Uterus (tissue), 4 donors: Measurements from ENCODE around the gene PPP2R2B. TPM values are rescaled to one million over a fixed set of nuclear protein-coding genes. Genes with fewer than 3 reads are reported as not detected.

Experiments
- DNase-seq, 2 donors: peaks; one replicate each; pipeline ENCODE4 v3.0.0-alpha.2; 2019 to 2020
- H3K27ac ChIP-seq, 2 donors: fragments of 200-600 bp; sonication (generic); 1 replicate in 1 of 2; 2 replicates in 1 of 2; pipeline ENCODE4 v1.5.1; 2016 to 2018
- H3K27me3 ChIP-seq, 2 donors: fragments of 200-600 bp; sonication (generic); one replicate each; pipeline ENCODE4 v1.5.1; 2018 to 2019; ENCODE audit warnings: control low read depth in 1 of 2
- H3K36me3 ChIP-seq, 2 donors: fragments of 200-600 bp; sonication (generic); one replicate each; pipeline ENCODE4 v1.5.1; 2019; ENCODE audit warnings: control low read depth in 1 of 2
- H3K4me1 ChIP-seq, 2 donors: fragments of 200-600 bp; sonication (generic); one replicate each; pipeline ENCODE4 v1.5.1; 2018 to 2019; ENCODE audit warnings: control low read depth in 1 of 2
- H3K4me3 ChIP-seq, 2 donors: fragments of 200-600 bp; sonication (generic); 1 replicate in 1 of 2; 2 replicates in 1 of 2; pipeline ENCODE4 v1.5.1; 2018 to 2019; ENCODE audit warnings: mild to moderate bottlenecking in 1 of 2
- H3K9me3 ChIP-seq, 2 donors: fragments of 200-600 bp; sonication (generic); one replicate each; pipeline ENCODE4 v1.5.1; 2019; ENCODE audit warnings: control low read depth in 1 of 2
- POLR2A ChIP-seq, 2 donors: fragments of 450-650 bp; IDR thresholded peaks; one replicate each; pipeline ENCODE4 v1.6.1; 2016; ENCODE audit warnings: antibody characterized with exemption in 2 of 2, mild to moderate bottlenecking in 1 of 2, moderate library complexity in 1 of 2
- intact Hi-C: fragments of 100-400 bp; cut with DNase I; formaldehyde crosslinking; loops from one replicate; pipeline ENCODE4 v1.15.1; 2023; ENCODE audit warnings: low total_unique reads
- total RNA-seq, 4 donors: library from RNA; depleted of rRNA in 3 of 4; stranded (reverse); fragments of >200 nt in 3 of 4; gene quantifications; one replicate each; pipeline versions ENCODE4 v1.1.0 to v1.2.4, GENCODE V29; 2014 to 2023
- TF ChIP-seq, protein P1 (sequence below), 4 experiments: fragments of 200-600 bp in 2 of 4; fragments of 450-650 bp in 2 of 4; sonication (generic) in 2 of 4; IDR thresholded peaks; one replicate each; pipeline ENCODE4 v1.5.1; 2016 to 2019; ENCODE audit warnings: antibody characterized with exemption in 4 of 4, mild to moderate bottlenecking in 2 of 4, moderate library complexity in 1 of 4
- donor health status: DM: yes; HTN: yes; CAD: no.

PPP2R2B gene
- total RNA-seq, 4 donors from 2014 or later = 0.26 to 14.8 (median 2.0) TPM; not detected in 1

DNA sequence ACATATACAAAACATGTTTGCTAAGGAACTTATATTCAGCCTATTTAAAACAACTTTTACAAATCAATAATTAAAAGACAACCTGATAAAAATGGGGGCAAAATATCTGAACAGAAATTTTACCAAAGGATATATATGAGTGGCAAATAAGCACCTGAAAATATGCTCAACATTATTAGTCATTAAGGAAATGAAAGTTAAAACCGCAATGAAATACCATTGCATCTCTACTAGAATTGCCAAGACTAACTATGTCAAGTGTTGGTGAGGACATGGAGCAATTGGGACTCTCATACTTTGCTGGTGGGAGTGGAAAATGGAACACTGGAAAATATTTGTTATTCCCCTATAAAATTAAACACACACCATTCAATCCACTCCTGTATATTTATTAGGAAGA is 26.3 kb upstream of the PPP2R2B start:
- no peak for DNase-seq
- Histone ChIP-seq H3K27ac (no peak overlapping the region), H3K27me3 (no peaks in the 10 kb centered on the region), H3K4me3 (no peak overlapping the region), H3K9me3 (no peaks in the 10 kb centered on the region), H3K4me1 (no peaks in the 10 kb centered on the region), H3K36me3 (no peaks in the 10 kb centered on the region)
- TF ChIP-seq, protein P1, sequence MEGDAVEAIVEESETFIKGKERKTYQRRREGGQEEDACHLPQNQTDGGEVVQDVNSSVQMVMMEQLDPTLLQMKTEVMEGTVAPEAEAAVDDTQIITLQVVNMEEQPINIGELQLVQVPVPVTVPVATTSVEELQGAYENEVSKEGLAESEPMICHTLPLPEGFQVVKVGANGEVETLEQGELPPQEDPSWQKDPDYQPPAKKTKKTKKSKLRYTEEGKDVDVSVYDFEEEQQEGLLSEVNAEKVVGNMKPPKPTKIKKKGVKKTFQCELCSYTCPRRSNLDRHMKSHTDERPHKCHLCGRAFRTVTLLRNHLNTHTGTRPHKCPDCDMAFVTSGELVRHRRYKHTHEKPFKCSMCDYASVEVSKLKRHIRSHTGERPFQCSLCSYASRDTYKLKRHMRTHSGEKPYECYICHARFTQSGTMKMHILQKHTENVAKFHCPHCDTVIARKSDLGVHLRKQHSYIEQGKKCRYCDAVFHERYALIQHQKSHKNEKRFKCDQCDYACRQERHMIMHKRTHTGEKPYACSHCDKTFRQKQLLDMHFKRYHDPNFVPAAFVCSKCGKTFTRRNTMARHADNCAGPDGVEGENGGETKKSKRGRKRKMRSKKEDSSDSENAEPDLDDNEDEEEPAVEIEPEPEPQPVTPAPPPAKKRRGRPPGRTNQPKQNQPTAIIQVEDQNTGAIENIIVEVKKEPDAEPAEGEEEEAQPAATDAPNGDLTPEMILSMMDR (IDR thresholded peaks at IDR 0.05) = no peak
- no peak for TF ChIP-seq POLR2A (IDR thresholded peaks at IDR 0.05)
- intact Hi-C loops = no loop called here

DNA sequence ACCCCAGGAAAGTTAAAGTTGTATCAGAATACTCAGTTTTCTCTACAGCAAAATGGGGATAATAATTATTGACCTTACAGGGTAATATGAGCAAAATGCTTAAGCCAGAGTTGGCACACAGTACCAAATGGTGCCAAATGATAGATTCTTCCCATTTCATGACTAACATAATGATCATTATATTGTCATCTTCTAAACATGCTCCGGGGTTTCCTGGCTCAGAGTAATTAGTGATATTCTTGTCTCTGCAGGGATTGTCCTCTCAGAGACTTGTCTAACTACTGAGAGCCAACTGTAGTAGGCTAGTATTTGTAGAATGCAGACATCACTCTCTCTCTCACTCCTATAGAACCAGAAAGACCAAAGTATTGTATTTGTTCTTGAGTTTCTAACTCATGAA is 25.2 kb upstream of the PPP2R2B start:
- DNase-seq = no peak
- no peaks in the 10 kb centered on the region for H3K27me3 ChIP-seq
- H3K9me3 ChIP-seq = no peaks in the 10 kb centered on the region
- intact Hi-C loops = no loop called here
- no peak overlapping the region for H3K4me3 ChIP-seq
- H3K36me3 ChIP-seq = no peaks in the 10 kb centered on the region
- no peak for TF ChIP-seq POLR2A (IDR thresholded peaks at IDR 0.05)
- TF ChIP-seq, protein P1 (IDR thresholded peaks at IDR 0.05) = no peak
- H3K4me1 ChIP-seq = no peaks in the 10 kb centered on the region
- H3K27ac ChIP-seq = no peak overlapping the region

GRCh38 chr5:146902471-146902870 is 23.9 kb upstream of the PPP2R2B start:
- no peak overlapping the region for H3K4me3 ChIP-seq
- no peak for TF ChIP-seq POLR2A (IDR thresholded peaks at IDR 0.05)
- TF ChIP-seq, protein P1 (IDR thresholded peaks at IDR 0.05) = no peak
- H3K9me3 ChIP-seq = no peaks in the 10 kb centered on the region
- DNase-seq = no peak
- H3K36me3 ChIP-seq = no peaks in the 10 kb centered on the region
- no peaks in the 10 kb centered on the region for H3K27me3 ChIP-seq
- H3K27ac ChIP-seq = no peak overlapping the region
- no peaks in the 10 kb centered on the region for H3K4me1 ChIP-seq
- intact Hi-C loops = no loop called here

GRCh38 chr5:146897061-146897460 is 18.5 kb upstream of the PPP2R2B start:
- intact Hi-C loops = no loop called here

GRCh38 chr5:146894753-146895521 is 16.4 kb upstream of the PPP2R2B start:
- Histone ChIP-seq H3K4me3 (no peak overlapping the region), H3K4me1 (no peaks in the 10 kb centered on the region), H3K9me3 (no peaks in the 10 kb centered on the region), H3K27ac (no peak overlapping the region), H3K36me3 (no peaks in the 10 kb centered on the region), H3K27me3 (no peaks in the 10 kb centered on the region)
- no peak for TF ChIP-seq POLR2A (IDR thresholded peaks at IDR 0.05)
- TF ChIP-seq, protein P1 (IDR thresholded peaks at IDR 0.05) = no peak
- no peak for DNase-seq
- intact Hi-C loops = no loop called here

More at GRCh38 chr5:146897061-146897460, 18.5 kb upstream of the PPP2R2B start:
- H3K36me3 ChIP-seq = no peaks in the 10 kb centered on the region
- no peaks in the 10 kb centered on the region for H3K9me3 ChIP-seq
- H3K27me3 ChIP-seq = no peaks in the 10 kb centered on the region
- no peaks in the 10 kb centered on the region for H3K4me1 ChIP-seq
- DNase-seq = no peak
- no peak for TF ChIP-seq POLR2A (IDR thresholded peaks at IDR 0.05)
- TF ChIP-seq, protein P1 (IDR thresholded peaks at IDR 0.05) = no peak
- H3K27ac ChIP-seq = no peak overlapping the region
- H3K4me3 ChIP-seq = no peak overlapping the region
